NK-92 (cell line): Measurements from ENCODE around the gene TTLL6.

ENCODE experiments used
- DNase-seq: peaks from one replicate; lab custom pipeline; 2025; ENCODE audit not compliant: unreplicated experiment; lab: John Stamatoyannopoulos, UW

Gene TTLL6

GRCh38 chr17:48738803-48739526 is 78.1 kb downstream of the TTLL6 start:
- DNase-seq, result no peak

- DNase-seq, result no peak
These were observed 78.6 kb downstream of the TTLL6 start for GRCh38 chr17:48738424-48738802.

- DNase-seq, result no peak
These were observed 79.5 kb downstream of the TTLL6 start for GRCh38 chr17:48737330-48738043.

GRCh38 chr17:48735062-48735351 is 82.0 kb downstream of the TTLL6 start:
- DNase-seq, result no peak

GRCh38 chr17:48734333-48735061 is 82.5 kb downstream of the TTLL6 start:
- DNase-seq, result no peak

GRCh38 chr17:48733632-48734328 is 83.2 kb downstream of the TTLL6 start:
- DNase-seq, result no peak

- no peak for DNase-seq
These were observed 84.1 kb downstream of the TTLL6 start for GRCh38 chr17:48732688-48733629.

- no peak for DNase-seq
These were observed 85.7 kb downstream of the TTLL6 start for GRCh38 chr17:48731355-48731754.

- DNase-seq, result no peak
These were observed 86.8 kb downstream of the TTLL6 start for GRCh38 chr17:48730240-48730550.

GRCh38 chr17:48729335-48730239 is 87.4 kb downstream of the TTLL6 start:
- no peak for DNase-seq

- no peak for DNase-seq
These were observed 88.5 kb downstream of the TTLL6 start, which contains the start of gene HOXB13 for GRCh38 chr17:48728232-48729231. TSS of gene HOXB13 (minus strand) at chr17:48728750. CDS start at chr17:48728593, 157 bp downstream.

GRCh38 chr17:48727415-48728175 is 89.4 kb downstream of the TTLL6 start:
- DNase-seq, result no peak

GRCh38 chr17:48726916-48727286 is 90.1 kb downstream of the TTLL6 start:
- DNase-seq, result no peak

GRCh38 chr17:48726114-48726915 is 90.7 kb downstream of the TTLL6 start:
- DNase-seq, result no peak

- DNase-seq, result no peak
These were observed 91.6 kb downstream of the TTLL6 start for GRCh38 chr17:48725288-48726064.

GRCh38 chr17:48725004-48725287 is 92.1 kb downstream of the TTLL6 start:
- DNase-seq, result no peak
